ENCODE measurements around the gene TTLL11.

The TTLL11 gene

DNA sequence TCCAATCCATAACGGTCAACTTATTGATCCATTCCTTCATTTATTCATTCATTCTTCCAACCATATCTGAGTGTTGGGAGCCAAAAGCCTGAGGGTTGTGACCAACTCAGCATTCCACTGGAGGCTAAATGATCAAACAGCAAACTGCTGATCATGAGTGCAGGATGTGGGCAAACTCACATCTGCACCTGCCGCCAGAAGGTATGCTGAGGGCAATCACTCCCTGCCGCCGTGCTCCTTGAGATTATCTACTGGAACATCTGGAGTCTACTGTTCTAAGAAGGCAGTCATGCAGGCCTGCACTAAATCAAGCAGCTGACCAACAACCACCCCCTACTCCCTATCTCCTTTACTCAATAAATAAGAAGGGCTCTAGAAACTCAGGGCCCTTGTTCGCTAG is 184.0 kb downstream of the TTLL11 start:
- no peak overlapping the region for H3K4me3 ChIP-seq (ENCODE audit: low read depth, low read length)
- TF ChIP-seq, protein P1, sequence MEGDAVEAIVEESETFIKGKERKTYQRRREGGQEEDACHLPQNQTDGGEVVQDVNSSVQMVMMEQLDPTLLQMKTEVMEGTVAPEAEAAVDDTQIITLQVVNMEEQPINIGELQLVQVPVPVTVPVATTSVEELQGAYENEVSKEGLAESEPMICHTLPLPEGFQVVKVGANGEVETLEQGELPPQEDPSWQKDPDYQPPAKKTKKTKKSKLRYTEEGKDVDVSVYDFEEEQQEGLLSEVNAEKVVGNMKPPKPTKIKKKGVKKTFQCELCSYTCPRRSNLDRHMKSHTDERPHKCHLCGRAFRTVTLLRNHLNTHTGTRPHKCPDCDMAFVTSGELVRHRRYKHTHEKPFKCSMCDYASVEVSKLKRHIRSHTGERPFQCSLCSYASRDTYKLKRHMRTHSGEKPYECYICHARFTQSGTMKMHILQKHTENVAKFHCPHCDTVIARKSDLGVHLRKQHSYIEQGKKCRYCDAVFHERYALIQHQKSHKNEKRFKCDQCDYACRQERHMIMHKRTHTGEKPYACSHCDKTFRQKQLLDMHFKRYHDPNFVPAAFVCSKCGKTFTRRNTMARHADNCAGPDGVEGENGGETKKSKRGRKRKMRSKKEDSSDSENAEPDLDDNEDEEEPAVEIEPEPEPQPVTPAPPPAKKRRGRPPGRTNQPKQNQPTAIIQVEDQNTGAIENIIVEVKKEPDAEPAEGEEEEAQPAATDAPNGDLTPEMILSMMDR (IDR thresholded peaks at IDR 0.05; ENCODE audit: control insufficient read depth, extremely low read depth, insufficient read depth): no peak
- DNase-seq (ENCODE audit: low read depth): no peak

DNA sequence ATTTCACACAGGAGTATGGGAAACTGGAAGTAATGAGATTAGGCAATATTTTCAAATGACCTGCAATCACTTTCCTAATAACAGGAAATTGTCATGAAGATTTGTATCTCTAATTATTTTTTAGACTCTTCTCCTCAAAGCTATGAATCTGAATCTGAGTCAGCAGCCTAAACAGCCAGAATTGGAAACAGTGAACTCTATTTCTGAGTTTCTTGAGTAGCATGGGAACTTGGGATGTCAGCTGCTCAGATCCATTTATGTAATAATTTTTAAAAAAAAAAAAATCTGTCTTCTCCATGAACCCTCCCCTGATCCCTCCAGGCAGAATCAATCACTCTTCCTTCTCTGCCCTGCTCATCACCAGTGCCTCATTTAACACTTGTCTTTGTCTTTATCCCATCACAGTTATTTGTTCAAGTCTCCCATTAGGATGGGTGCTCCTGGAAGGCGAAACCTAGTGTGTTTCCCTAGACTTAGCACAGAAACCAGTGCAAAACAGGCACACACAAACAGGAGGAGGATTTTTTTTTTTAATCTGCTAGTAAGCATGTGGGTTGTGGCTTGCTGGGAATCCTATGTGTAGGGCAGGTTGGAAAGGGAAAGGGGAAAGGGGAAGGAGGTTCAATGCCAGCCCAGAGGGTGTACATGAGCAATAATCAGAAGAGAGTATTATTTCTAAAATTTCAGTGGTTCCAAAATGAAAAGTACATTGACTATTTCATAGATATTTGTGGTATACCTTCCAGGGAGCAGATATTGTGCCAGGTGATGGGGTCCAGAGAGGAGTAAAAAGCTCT is 186.8 kb downstream of the TTLL11 start:
- TF ChIP-seq, protein P1 (IDR thresholded peaks at IDR 0.05; ENCODE audit: control insufficient read depth, extremely low read depth, insufficient read depth): no peak
- no peak overlapping the region for H3K4me3 ChIP-seq (ENCODE audit: low read depth, low read length)
- DNase-seq (ENCODE audit: low read depth): no peak

DNA sequence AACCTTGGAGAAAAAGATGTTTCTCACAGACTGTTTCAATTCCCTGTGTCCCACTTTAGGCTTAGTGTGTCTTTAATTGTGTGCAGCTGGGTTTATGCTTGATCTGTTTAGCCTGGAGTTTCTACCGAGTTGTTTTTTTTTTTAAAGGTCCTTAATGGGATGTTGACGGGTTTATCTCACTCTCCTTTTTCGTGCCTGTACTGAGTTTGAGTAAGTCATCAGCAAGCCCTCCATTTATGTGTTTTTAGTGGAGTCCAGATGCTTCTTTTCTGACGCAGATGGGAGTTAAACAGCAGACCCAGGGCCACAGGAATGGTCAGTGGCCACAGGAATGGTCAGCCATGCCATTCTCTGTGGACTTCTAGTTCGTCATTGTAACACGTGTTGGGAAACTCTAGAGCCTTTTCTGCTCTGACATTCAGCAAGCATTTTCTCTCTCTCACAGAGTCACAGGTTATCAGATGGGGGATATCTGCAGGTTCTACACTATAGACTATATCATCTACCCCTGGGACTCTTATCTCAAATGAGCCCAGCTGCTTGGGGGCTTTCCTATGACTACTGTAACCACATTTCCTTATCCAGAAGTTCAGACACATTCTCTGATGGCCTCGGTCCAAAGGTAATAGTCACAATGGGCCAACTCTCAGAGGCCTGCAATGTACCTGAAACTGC is 190.5 kb downstream of the TTLL11 start:
- H3K4me3 ChIP-seq (ENCODE audit: low read depth, low read length): no peak overlapping the region
- no peak for DNase-seq (ENCODE audit: low read depth)
- TF ChIP-seq, protein P1 (IDR thresholded peaks at IDR 0.05; ENCODE audit: control insufficient read depth, extremely low read depth, insufficient read depth): no peak

DNA sequence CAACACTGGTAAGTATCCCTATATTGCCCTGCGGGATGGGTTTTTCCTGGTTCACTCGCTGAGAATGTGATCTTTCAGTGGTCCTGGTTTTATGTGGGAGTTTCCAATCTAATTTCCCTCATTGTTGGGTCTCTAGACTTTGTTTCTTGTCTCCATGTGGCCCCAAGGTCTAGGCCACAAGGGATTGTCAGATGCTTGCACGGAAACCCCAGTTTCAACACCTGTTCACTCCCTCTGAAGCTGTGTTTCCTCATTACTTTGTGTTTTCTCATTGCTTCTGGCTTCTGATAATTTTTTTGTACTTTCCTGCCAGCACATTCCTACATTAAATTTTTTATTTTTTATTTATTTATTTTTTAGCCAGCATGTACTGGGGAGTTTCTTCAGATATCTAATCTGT is 191.5 kb downstream of the TTLL11 start:
- no peak for DNase-seq (ENCODE audit: low read depth)
- H3K4me3 ChIP-seq (ENCODE audit: low read depth, low read length): no peak overlapping the region
- TF ChIP-seq, protein P1 (IDR thresholded peaks at IDR 0.05; ENCODE audit: control insufficient read depth, extremely low read depth, insufficient read depth): no peak

DNA sequence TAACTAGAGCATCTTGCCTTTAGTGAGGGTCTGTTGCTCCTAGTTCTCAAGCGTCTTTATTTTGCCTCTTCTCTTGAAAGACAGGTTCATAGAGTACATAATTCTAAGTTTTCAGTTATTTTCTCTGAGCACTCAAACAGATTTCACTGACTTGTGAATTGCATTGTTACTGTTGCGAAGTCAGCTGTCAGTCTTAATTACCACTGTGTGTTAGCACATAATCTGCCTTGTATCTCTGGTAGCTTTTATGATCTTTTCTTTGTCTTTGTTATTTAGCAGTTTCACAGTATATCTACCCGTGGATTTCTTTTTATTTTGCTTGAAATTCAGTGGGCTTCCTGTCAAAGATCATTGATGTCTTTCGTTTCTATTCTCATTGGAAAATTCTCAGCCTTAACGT is 192.9 kb downstream of the TTLL11 start:
- TF ChIP-seq, protein P1 (IDR thresholded peaks at IDR 0.05; ENCODE audit: control insufficient read depth, extremely low read depth, insufficient read depth): no peak
- no peak for DNase-seq (ENCODE audit: low read depth)
- H3K4me3 ChIP-seq (ENCODE audit: low read depth, low read length): no peak overlapping the region

DNA sequence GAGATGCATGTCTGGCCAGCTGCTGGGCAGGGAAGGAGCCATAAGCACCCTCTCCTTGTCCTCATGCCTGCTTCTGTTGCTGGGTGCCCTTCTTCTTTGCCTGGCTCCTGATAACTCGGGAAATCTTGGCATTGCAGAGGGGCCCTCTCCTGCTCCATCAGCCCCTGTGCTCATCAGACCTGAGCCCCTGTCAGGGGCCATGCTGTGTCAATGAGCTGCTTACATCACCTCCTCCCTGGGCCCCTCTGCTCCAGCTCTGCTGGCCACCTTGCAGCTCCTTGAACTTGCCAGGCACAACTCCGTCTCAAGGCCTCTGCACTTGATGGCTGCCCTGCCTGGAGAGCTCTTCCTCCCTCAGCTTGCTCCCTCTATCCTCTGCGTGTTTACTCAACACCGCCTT is 194.3 kb downstream of the TTLL11 start:
- TF ChIP-seq, protein P1 (IDR thresholded peaks at IDR 0.05; ENCODE audit: control insufficient read depth, extremely low read depth, insufficient read depth): no peak
- no peak overlapping the region for H3K4me3 ChIP-seq (ENCODE audit: low read depth, low read length)

More for the DNA sequence above, 194.3 kb downstream of the TTLL11 start:
- no peak for DNase-seq (ENCODE audit: low read depth)

Data from LNCaP clone FGC (cell line).